Lung (tissue), 12 donors: ENCODE data around the gene MAT2A. TPM values are rescaled to one million over a fixed set of nuclear protein-coding genes. Genes with fewer than 3 reads are reported as not detected.

ENCODE experiments used
- ATAC-seq: fragments of 200-7000 bp; cut with Tn5 transposase; one replicate; pipeline ENCODE4 v1.9.1; 2020; ENCODE audit warnings: moderate number of reproducible peaks; ENCODE audit not compliant: insufficient read depth, low FRiP score
- DNase-seq, 3 donors: peaks; one replicate each; pipeline ENCODE4 v3.0.0-alpha.2; 2013 to 2017
- H3K27ac ChIP-seq, 2 donors: one replicate each; pipeline ENCODE4 v1.5.1; 2013; ENCODE audit warnings: mild to moderate bottlenecking in 2 of 2, moderate library complexity in 2 of 2, control low read depth in 1 of 2, inconsistent platforms in 1 of 2, low read depth in 1 of 2, low read length in 1 of 2
- H3K27me3 ChIP-seq, 3 donors: one replicate each; pipeline ENCODE4 v1.5.1; 2013; ENCODE audit warnings: low read length in 2 of 3; ENCODE audit not compliant: control insufficient read depth in 3 of 3, insufficient read depth in 3 of 3
- H3K36me3 ChIP-seq, 4 donors: one replicate each; pipeline ENCODE4 v1.5.1; 2013; ENCODE audit warnings: low read length in 4 of 4, mild to moderate bottlenecking in 1 of 4, moderate library complexity in 1 of 4; ENCODE audit not compliant: control insufficient read depth in 4 of 4, insufficient read depth in 4 of 4
- H3K4me1 ChIP-seq, 5 donors: one replicate each; pipeline ENCODE4 v1.5.1; 2013; ENCODE audit warnings: low read length in 5 of 5, mild to moderate bottlenecking in 2 of 5, moderate library complexity in 1 of 5; ENCODE audit not compliant: control insufficient read depth in 5 of 5, insufficient read depth in 5 of 5
- H3K4me3 ChIP-seq: one replicate; pipeline ENCODE4 v1.5.1; 2013; ENCODE audit warnings: mild to moderate bottlenecking, control low read depth, moderate library complexity
- H3K9ac ChIP-seq, 2 donors: one replicate each; pipeline ENCODE4 v1.5.1; 2013; ENCODE audit warnings: low read length in 2 of 2, control low read depth in 1 of 2; ENCODE audit not compliant: insufficient read depth in 1 of 2
- H3K9me3 ChIP-seq, 4 donors: one replicate each; pipeline ENCODE4 v1.5.1; 2013; ENCODE audit warnings: low read length in 3 of 4, mild to moderate bottlenecking in 1 of 4, moderate library complexity in 1 of 4; ENCODE audit not compliant: control insufficient read depth in 4 of 4, insufficient read depth in 3 of 4
- WGBS, 2 donors: extraction: QIAGEN DNeasy Blood & Tissue Kit; methylation state at CpG; one replicate each; pipeline ENCODE4 v1.1.7; 2013; 5-methylcytosine and 5-hydroxymethylcytosine counted together
- polyA plus RNA-seq, 2 donors: library from polyadenylated mRNA; stranded (reverse); fragments of 200-250 nt; gene quantifications; one replicate each; pipeline ENCODE4 v1.2.1, GENCODE V29; 2013
- total RNA-seq, 2 donors: library from RNA; depleted of rRNA in 1 of 2; stranded (reverse); fragments of >200 nt in 1 of 2; gene quantifications; one replicate each; pipeline ENCODE4 v1.2.1, GENCODE V29; 2014 to 2021
- TF ChIP-seq, protein P1 (sequence below): IDR thresholded peaks from 2 replicates; pipeline ENCODE4 v1.5.1; 2012; ENCODE audit warnings: mild to moderate bottlenecking; ENCODE audit errors: control extremely low read depth, extremely low read depth
- donor health status: control.
- donor health status: control.
- donor health status: Bipolar disorder and iron deficiency.
- donor health status: healthy.
- donor health status: DM: yes; HTN: yes; CAD: no.

MAT2A gene
- total and polyA plus RNA-seq, 4 donors: 79.4 to 228 (median 159) TPM

DNA sequence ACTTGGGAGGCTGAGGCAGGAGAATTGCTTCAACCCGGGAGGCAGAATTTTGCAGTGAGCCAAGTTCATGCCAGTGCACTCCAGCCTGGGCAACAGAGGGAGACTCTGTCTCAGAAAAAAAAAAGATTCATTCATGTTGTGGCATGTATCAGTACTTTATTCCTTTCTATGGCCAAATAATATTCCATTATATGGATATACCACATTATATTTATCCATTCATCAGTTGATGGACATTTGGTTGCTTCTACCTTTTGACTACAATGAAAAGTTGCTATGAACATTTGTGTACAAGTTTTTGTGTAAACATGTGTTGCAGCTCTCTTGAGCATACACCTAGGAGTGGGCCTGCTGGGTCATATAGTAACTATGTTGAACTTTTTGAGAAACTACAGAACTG is 9.2 kb upstream of the MAT2A start:
- no peak overlapping the region for H3K4me3 ChIP-seq
- 94 to 100% methylated on average over 1 of the region's 1 CpG for WGBS, 2 donors
- H3K27ac ChIP-seq: no peak overlapping the region
- H3K4me1 ChIP-seq: peaks cover 0 to 3% (median 0%) of the 10 kb centered on the region in 5 donors
- no peak for ATAC-seq
- no peak overlapping the region for H3K9ac ChIP-seq
- TF ChIP-seq, protein P1, sequence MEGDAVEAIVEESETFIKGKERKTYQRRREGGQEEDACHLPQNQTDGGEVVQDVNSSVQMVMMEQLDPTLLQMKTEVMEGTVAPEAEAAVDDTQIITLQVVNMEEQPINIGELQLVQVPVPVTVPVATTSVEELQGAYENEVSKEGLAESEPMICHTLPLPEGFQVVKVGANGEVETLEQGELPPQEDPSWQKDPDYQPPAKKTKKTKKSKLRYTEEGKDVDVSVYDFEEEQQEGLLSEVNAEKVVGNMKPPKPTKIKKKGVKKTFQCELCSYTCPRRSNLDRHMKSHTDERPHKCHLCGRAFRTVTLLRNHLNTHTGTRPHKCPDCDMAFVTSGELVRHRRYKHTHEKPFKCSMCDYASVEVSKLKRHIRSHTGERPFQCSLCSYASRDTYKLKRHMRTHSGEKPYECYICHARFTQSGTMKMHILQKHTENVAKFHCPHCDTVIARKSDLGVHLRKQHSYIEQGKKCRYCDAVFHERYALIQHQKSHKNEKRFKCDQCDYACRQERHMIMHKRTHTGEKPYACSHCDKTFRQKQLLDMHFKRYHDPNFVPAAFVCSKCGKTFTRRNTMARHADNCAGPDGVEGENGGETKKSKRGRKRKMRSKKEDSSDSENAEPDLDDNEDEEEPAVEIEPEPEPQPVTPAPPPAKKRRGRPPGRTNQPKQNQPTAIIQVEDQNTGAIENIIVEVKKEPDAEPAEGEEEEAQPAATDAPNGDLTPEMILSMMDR: no peak
- no peak for DNase-seq
- no peaks in the 10 kb centered on the region for H3K36me3 ChIP-seq
- no peaks in the 10 kb centered on the region for H3K9me3 ChIP-seq
- H3K27me3 ChIP-seq: no peaks in the 10 kb centered on the region

DNA sequence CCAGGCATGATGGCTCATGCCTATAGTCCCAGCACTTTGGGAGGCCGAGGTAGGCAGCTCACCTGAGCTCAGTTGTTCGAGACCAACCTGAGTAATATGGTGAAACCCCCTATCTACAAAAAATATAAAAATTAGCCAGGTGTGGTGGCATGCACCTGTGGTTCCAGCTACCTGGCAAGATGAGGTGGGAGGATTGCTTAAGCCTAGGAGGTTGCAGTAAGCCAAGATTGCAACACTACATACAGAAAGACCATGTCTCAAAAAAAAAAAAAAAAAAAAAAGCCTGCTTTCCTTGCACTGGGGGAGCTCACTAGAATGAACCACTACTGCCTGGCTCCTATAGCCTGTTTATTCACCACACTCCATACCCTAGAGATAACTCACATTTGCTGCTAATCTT is 7.4 kb upstream of the MAT2A start:
- ATAC-seq (no peak), DNase-seq (no peak)
- TF ChIP-seq, protein P1: no peak
- Histone ChIP-seq H3K27me3 (no peaks in the 10 kb centered on the region), H3K4me1 (peaks cover 0 to 4% (median 0%) of the 10 kb centered on the region in 5 donors), H3K9ac (no peak overlapping the region), H3K27ac (no peak overlapping the region), H3K9me3 (no peaks in the 10 kb centered on the region), H3K36me3 (no peaks in the 10 kb centered on the region), H3K4me3 (no peak overlapping the region)
- WGBS, 2 donors: 69 to 98% methylated on average over 2 of the region's 2 CpGs

DNA sequence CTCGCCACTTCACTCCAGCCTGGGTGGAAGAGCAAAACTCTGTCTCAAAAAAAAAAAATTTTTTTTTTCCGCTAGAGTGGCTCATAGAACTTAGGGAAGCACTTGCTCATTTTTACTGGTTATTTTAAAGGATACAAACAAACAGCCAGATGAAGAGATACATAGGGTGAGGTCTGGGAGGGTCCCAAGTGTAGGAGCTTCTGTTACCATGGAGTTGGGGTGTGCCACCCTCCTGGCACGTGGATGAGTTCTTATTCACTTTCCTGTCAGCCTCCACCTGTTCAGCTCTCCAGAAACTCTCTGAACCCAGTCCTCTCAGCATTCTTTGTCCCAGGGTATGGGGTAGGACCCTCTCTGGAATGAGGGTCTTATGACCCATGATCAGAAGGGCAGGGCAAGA is 4.9 kb upstream of the MAT2A start:
- DNase-seq (no peak), ATAC-seq (no peak)
- Histone ChIP-seq H3K36me3 (peaks cover 0 to under 1% (median 0%) of the 10 kb centered on the region in 4 donors), H3K27me3 (no peaks in the 10 kb centered on the region), H3K4me3 (no peak overlapping the region), H3K4me1 (peaks cover 0 to 18% (median 6%) of the 10 kb centered on the region in 5 donors), H3K9ac (no peak overlapping the region), H3K9me3 (no peaks in the 10 kb centered on the region), H3K27ac (no peak overlapping the region)
- TF ChIP-seq, protein P1: no peak
- 74 to 81% methylated on average over 3 of the region's 3 CpGs for WGBS, 2 donors

DNA sequence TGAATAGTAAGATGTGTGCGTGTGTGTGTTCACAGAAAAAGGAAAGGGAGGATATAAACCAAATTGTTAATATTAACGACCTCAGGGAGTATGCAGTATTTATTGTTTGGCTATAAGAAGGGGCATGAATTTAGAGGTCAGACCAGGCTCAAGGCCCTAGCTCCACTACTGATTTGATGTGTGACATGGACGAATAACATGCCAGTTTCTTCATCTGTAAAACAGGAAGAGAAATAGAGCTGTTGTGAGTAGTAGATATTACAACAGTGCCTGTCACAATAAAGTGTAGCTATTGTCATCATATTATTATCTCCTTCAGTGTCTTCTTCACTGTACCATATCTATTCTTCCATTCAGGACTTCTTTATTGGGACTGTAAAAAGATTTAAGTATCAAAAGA is 4.1 kb upstream of the MAT2A start:
- no peak overlapping the region for H3K27ac ChIP-seq
- H3K36me3 ChIP-seq: peaks cover 0 to 3% (median 0%) of the 10 kb centered on the region in 4 donors
- 50 to 69% methylated on average over 3 of the region's 3 CpGs for WGBS, 2 donors
- H3K4me1 ChIP-seq: peaks cover 0 to 18% (median 6%) of the 10 kb centered on the region in 5 donors
- no peaks in the 10 kb centered on the region for H3K27me3 ChIP-seq
- no peak overlapping the region for H3K9ac ChIP-seq
- no peak for ATAC-seq
- DNase-seq: no peak
- TF ChIP-seq, protein P1: no peak
- H3K9me3 ChIP-seq: no peaks in the 10 kb centered on the region
- H3K4me3 ChIP-seq: no peak overlapping the region
